ENCODE data around the gene SLC6A18.

The SLC6A18 gene

DNA sequence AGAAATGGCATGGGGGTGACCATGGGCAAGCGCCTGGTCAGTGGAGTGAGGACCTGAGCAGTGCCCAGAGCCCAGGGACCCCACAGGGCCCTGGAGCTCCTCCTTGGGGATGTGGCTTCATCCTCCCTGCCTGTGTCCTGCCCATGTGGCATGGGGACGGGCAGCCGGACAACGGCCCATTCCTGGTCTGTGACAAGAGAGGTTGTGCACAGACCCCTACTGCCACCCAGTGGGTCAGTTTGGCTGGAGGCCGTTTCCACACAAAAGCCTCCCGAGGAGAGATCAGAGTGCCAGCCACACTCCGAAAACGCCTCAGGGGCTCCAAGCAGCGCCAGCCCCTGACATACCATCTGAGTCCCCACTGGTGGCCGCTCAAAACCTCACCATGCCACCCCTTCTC lies 19.8 kb downstream of the SLC6A18 start:
- H3K36me3 Mint-ChIP-seq (ENCODE audit: insufficient read depth), result no peaks in the 10 kb centered on the region
- H3K4me3 Mint-ChIP-seq, result no peak overlapping the region
- DNase-seq (no peak), ATAC-seq (replicated peaks) (no peak)
- no peak overlapping the region for H3K27ac Mint-ChIP-seq
- no peaks in the 10 kb centered on the region for H3K9me3 Mint-ChIP-seq
- H3K4me1 Mint-ChIP-seq (ENCODE audit: low read depth in 2 of 2), result no peaks in the 10 kb centered on the region
- peaks cover 0 to 63% of the 10 kb centered on the region in 2 donors for H3K27me3 Mint-ChIP-seq

DNA sequence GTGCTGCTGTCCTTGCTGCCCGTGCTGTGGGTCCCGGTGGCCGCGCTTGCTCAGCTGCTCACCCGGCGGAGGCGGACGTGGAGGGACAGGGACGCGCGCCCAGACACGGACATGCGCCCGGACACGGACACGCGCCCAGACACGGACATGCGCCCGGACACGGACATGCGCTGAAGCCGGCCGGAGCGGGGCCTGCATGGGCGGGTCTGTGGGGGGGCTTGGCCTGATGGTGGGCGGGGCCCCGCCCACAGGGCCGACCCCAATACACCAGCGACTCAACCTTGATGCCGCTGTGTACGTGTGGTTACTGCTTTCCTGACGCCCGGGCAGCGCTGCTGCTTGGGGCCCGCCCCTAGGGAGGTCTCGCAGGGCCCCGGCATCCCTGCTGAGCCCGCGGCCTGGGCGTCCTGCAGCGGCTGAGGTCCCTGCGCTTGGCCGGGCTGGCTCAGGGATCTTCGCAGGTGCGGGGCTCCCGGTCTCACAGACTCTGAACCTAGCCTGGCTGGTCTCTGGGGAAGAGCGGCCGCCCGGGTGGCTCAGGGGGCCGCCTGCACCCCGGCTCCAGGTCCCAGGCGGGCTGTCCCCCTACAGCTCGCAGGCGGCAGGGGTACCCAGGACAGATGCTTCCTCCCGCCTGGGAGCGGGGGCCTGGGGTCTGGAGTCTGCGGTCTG lies 20.9 kb downstream of the SLC6A18 start:
- Mint-ChIP-seq H3K27ac (no peak overlapping the region), H3K4me3 (no peak overlapping the region), H3K4me1 (ENCODE audit: low read depth in 2 of 2) (peaks cover 0 to 2% of the 10 kb centered on the region in 2 donors), H3K27me3 (peaks cover 0 to 59% of the 10 kb centered on the region in 2 donors), H3K36me3 (ENCODE audit: insufficient read depth) (no peaks in the 10 kb centered on the region), H3K9me3 (no peaks in the 10 kb centered on the region)
- no peak for DNase-seq
- no peak for ATAC-seq (replicated peaks)

DNA sequence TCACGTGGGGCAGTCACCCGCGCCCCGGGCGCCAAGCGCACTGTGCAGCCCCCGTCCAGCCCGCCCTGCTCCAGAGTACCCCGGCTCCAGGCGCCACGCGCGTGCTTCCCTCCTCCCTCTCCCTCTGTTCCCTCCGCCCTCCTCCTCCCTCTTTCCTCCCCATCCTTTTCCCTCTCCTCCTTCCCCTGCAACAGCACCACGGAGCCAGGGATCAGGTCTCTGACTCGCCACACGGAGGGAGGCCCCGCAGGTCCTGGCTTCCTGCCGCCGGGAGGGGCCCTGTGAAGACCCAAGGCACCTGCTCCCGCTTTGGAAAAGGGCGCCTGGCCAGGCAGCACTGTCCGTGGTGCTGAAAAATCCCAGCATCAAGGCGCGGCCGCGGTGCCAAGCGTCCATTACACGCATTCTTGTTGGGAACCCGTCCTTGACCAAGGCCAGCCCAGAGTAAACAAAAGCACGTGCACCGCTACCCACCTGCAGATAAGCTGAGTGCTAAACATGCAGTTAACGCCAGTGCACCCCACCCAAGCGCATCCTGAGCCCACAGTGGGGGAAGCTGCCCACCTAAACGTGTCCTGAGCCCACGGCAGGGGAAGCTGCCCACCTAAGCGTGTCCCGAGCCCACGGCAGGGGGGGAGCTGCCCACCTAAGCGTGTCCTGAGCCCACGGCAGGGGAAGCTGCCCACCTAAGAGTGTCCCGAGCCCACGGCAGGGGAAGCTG lies 21.7 kb downstream of the SLC6A18 start:
- H3K36me3 Mint-ChIP-seq (ENCODE audit: insufficient read depth), result no peaks in the 10 kb centered on the region

GRCh38 chr5:1247811-1248210 lies 22.6 kb downstream of the SLC6A18 start:
- no peaks in the 10 kb centered on the region for H3K36me3 Mint-ChIP-seq (ENCODE audit: insufficient read depth)
- peaks cover 0 to 2% of the 10 kb centered on the region in 2 donors for H3K4me1 Mint-ChIP-seq (ENCODE audit: low read depth in 2 of 2)
- peaks cover 0 to 49% of the 10 kb centered on the region in 2 donors for H3K27me3 Mint-ChIP-seq
- H3K27ac Mint-ChIP-seq, result no peak overlapping the region
- no peak overlapping the region for H3K4me3 Mint-ChIP-seq
- no peaks in the 10 kb centered on the region for H3K9me3 Mint-ChIP-seq
- ATAC-seq (replicated peaks) (no peak), DNase-seq (no peak)

More for the DNA sequence above, 21.7 kb downstream of the SLC6A18 start:
- DNase-seq (no peak), ATAC-seq (replicated peaks) (no peak)
- Mint-ChIP-seq H3K9me3 (no peaks in the 10 kb centered on the region), H3K4me1 (ENCODE audit: low read depth in 2 of 2) (peaks cover 0 to 2% of the 10 kb centered on the region in 2 donors), H3K27me3 (peaks cover 0 to 52% of the 10 kb centered on the region in 2 donors), H3K4me3 (no peak overlapping the region), H3K27ac (no peak overlapping the region)

GRCh38 chr5:1249366-1250280 lies 24.4 kb downstream of the SLC6A18 start:
- Mint-ChIP-seq H3K9me3 (no peaks in the 10 kb centered on the region), H3K27me3 (peaks cover 0 to 35% of the 10 kb centered on the region in 2 donors), H3K27ac (no peak overlapping the region), H3K4me3 (no peak overlapping the region), H3K4me1 (ENCODE audit: low read depth in 2 of 2) (peaks cover 1 to 4% of the 10 kb centered on the region in 2 donors), H3K36me3 (ENCODE audit: insufficient read depth) (no peaks in the 10 kb centered on the region)
- no peak for DNase-seq
- no peak for ATAC-seq (replicated peaks)

- Mint-ChIP-seq H3K27ac (no peak overlapping the region), H3K36me3 (ENCODE audit: insufficient read depth) (no peaks in the 10 kb centered on the region), H3K4me1 (ENCODE audit: low read depth in 2 of 2) (peaks cover 9 to 20% of the 10 kb centered on the region in 2 donors), H3K4me3 (no peak overlapping the region), H3K9me3 (no peaks in the 10 kb centered on the region), H3K27me3 (peaks cover 0 to 30% of the 10 kb centered on the region in 2 donors)
- DNase-seq (no peak), ATAC-seq (replicated peaks) (no peak)
Observed at GRCh38 chr5:1251678-1252580, 26.7 kb downstream of the SLC6A18 start.

DNA sequence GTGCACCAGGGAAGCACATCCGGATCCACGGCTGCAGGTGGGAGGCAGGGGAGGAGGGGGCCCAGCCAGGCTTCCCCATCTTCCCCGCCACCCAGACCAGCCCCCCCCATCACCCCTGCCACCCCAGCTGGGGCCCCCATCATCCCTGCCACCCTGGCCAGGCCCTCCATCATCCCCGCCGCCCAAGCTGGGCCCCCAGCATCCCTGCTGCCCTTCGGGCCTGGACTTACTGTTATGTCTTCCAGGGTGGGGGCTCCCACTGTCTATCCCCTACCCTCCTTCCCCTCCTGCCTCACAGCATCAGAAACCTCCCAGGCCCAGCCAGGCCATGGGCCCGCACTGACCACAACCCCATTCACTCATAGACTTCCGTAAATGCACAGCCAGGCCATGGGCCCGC lies 27.5 kb downstream of the SLC6A18 start:
- Mint-ChIP-seq H3K27me3 (peaks cover 0 to 23% of the 10 kb centered on the region in 2 donors), H3K27ac (no peak overlapping the region), H3K36me3 (ENCODE audit: insufficient read depth) (no peaks in the 10 kb centered on the region), H3K4me1 (ENCODE audit: low read depth in 2 of 2) (peaks cover 9 to 20% of the 10 kb centered on the region in 2 donors), H3K9me3 (no peaks in the 10 kb centered on the region), H3K4me3 (no peak overlapping the region)
- DNase-seq, result no peak
- ATAC-seq (replicated peaks), result no peak

- Mint-ChIP-seq H3K9me3 (no peaks in the 10 kb centered on the region), H3K4me3 (no peak overlapping the region), H3K27ac (no peak overlapping the region), H3K36me3 (ENCODE audit: insufficient read depth) (no peaks in the 10 kb centered on the region), H3K4me1 (ENCODE audit: low read depth in 2 of 2) (peaks cover 9 to 20% of the 10 kb centered on the region in 2 donors), H3K27me3 (peaks cover 0 to 22% of the 10 kb centered on the region in 2 donors)
- ATAC-seq (replicated peaks) (no peak), DNase-seq (no peak)
Observed at GRCh38 chr5:1253456-1254105, 28.4 kb downstream of the SLC6A18 start.

DNA sequence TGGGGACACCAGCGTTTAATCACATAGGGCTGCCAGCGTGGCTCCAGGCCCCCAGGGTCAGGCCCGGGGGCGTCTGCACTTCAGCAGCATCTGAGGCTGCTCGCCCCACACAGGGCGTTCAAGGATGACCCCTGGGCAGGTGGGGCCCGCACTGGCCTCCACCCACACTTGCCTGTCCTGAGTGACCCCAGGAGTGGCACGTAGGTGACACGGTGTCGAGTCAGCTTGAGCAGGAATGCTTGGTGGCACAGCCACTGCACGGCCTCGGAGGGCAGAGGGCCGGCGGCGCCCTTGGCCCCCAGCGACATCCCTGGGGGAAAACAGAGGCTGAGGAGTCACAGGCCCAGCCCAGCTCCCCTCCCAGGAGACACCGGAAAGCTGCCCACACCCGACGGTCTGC lies 29.0 kb downstream of the SLC6A18 start:
- Mint-ChIP-seq H3K4me3 (no peak overlapping the region), H3K9me3 (no peaks in the 10 kb centered on the region), H3K27me3 (peaks cover 0 to 23% of the 10 kb centered on the region in 2 donors), H3K27ac (no peak overlapping the region), H3K4me1 (ENCODE audit: low read depth in 2 of 2) (peaks cover 9 to 20% of the 10 kb centered on the region in 2 donors), H3K36me3 (ENCODE audit: insufficient read depth) (no peaks in the 10 kb centered on the region)
- ATAC-seq (replicated peaks), result no peak
- no peak for DNase-seq

GRCh38 chr5:1255081-1255561 lies 29.9 kb downstream of the SLC6A18 start:
- Mint-ChIP-seq H3K27ac (peak overlapping the region in 1 of 2 donors; percentile 49), H3K9me3 (no peaks in the 10 kb centered on the region), H3K4me3 (peak overlapping the region; percentile 40 to 55), H3K36me3 (ENCODE audit: insufficient read depth) (no peaks in the 10 kb centered on the region), H3K27me3 (peaks cover 0 to 19% of the 10 kb centered on the region in 2 donors), H3K4me1 (ENCODE audit: low read depth in 2 of 2) (peaks cover 9 to 19% of the 10 kb centered on the region in 2 donors)
- ATAC-seq (replicated peaks), result peak; percentile 94
- DNase-seq, result peak; percentile 34 to 38 (median 37)

GRCh38 chr5:1256776-1257175 lies 31.6 kb downstream of the SLC6A18 start:
- Mint-ChIP-seq H3K27ac (no peak overlapping the region), H3K4me1 (ENCODE audit: low read depth in 2 of 2) (peaks cover 9 to 18% of the 10 kb centered on the region in 2 donors), H3K27me3 (peaks cover 4 to 23% of the 10 kb centered on the region in 2 donors), H3K4me3 (no peak overlapping the region), H3K9me3 (no peaks in the 10 kb centered on the region), H3K36me3 (ENCODE audit: insufficient read depth) (no peaks in the 10 kb centered on the region)
- DNase-seq (no peak), ATAC-seq (replicated peaks) (no peak)

DNA sequence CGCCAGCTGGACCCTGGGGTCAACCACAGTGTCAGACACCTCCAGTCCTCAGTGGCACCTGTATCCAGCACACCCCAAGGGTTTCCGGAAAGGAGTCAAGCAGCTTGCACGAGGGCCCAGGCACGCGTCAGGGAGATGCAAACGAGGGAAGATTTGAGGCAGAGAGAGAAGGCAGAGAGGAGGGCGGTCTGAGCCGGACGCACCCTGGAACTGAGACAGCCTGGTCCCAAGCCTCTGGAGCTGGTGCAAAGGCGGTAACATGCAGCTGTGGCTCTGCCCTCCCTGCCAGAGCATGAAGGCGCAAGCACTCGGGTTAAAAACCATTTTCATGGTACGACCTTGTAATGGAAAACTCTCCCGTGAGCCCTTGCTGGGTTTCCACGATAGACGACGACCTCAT lies 32.2 kb downstream of the SLC6A18 start:
- Mint-ChIP-seq H3K4me1 (ENCODE audit: low read depth in 2 of 2) (peaks cover 9 to 18% of the 10 kb centered on the region in 2 donors), H3K27ac (no peak overlapping the region), H3K9me3 (no peaks in the 10 kb centered on the region), H3K27me3 (peaks cover 4 to 23% of the 10 kb centered on the region in 2 donors), H3K36me3 (ENCODE audit: insufficient read depth) (no peaks in the 10 kb centered on the region), H3K4me3 (no peak overlapping the region)
- no peak for ATAC-seq (replicated peaks)
- no peak for DNase-seq

Measured in effector memory CD8-positive, alpha-beta T cell (primary cell).